Measurements from ENCODE around the gene GLDN.

The GLDN gene

DNA sequence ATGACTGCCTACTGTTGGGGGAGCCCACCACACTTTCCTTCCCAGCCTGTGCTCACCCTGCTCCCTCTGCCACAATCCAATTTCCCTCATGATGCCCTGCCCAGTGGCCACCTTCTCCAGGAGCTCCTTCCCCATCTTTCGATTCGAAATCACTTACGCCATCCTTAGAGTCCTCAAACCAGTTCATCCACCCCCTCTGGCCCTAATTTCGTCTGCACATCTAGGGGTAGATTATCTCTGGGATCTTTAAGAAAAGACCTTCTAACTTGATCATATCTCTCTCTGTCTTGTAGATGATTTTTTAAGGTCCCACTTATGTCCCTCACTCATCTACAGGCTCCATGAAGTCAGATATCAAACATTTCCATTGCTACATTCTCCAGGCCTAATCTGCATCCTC is 20.1 kb upstream of the GLDN start:
- DNase-seq (ENCODE audit: low read depth) = no peak
- TF ChIP-seq, protein P1, sequence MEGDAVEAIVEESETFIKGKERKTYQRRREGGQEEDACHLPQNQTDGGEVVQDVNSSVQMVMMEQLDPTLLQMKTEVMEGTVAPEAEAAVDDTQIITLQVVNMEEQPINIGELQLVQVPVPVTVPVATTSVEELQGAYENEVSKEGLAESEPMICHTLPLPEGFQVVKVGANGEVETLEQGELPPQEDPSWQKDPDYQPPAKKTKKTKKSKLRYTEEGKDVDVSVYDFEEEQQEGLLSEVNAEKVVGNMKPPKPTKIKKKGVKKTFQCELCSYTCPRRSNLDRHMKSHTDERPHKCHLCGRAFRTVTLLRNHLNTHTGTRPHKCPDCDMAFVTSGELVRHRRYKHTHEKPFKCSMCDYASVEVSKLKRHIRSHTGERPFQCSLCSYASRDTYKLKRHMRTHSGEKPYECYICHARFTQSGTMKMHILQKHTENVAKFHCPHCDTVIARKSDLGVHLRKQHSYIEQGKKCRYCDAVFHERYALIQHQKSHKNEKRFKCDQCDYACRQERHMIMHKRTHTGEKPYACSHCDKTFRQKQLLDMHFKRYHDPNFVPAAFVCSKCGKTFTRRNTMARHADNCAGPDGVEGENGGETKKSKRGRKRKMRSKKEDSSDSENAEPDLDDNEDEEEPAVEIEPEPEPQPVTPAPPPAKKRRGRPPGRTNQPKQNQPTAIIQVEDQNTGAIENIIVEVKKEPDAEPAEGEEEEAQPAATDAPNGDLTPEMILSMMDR (IDR thresholded peaks at IDR 0.05; ENCODE audit: insufficient read depth, low read depth, low read length, missing control alignments) = no peak
- no peak overlapping the region for H3K4me3 ChIP-seq (ENCODE audit: low read length)

DNA sequence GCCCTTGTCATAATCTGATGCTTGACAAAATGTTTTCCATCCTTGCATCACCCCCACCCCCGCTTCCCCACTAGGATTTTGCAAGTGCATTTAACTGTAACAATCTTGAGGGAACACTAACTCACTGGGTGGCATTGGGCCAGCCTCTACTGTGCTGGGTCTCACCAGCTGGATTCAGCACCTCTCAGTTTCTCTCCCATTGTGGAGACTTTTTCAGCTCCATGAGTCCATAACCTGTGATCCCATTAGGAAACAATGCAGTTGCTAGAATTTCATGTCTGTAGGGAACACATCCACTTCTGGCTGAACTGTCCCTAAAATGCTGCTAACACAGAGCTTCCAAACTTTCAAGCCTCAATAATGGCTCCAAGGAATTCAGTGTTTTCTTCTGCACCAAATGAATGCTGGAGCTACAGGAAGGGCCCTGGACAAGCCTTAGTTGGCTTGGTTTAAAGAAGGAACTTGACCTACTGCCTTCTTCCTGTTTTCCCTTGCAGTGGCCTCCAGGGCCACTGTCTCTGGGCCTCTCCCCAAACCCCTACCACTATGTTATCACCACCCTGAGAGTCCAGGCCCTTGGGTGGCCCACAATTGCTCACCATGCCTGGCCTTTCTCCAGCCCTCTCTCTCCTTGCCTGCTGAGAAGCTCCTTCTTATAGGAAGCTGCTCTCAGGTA is 18.7 kb upstream of the GLDN start:
- DNase-seq (ENCODE audit: low read depth) = no peak
- no peak overlapping the region for H3K4me3 ChIP-seq (ENCODE audit: low read length)
- TF ChIP-seq, protein P1 (IDR thresholded peaks at IDR 0.05; ENCODE audit: insufficient read depth, low read depth, low read length, missing control alignments) = no peak

DNA sequence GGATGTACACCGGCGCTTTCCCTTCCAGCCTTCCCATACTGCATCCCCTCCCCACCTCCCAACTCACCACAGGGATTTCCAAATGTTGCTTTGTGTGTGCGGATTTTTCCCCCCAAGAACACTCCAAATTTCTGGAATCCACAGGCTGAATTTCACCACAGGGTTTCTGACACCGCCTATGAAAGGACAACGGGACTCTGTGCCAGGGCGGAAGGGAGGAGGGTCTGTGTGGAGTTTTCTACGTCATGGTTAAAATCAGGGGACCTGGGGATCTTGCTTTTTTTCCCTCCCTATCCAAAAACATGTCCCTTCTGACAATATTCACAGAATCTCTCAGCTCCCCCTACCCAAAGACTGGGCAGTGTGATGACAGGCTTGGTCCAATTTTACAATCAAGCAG is 17.7 kb upstream of the GLDN start:
- TF ChIP-seq, protein P1 (IDR thresholded peaks at IDR 0.05; ENCODE audit: insufficient read depth, low read depth, low read length, missing control alignments) = no peak
- H3K4me3 ChIP-seq (ENCODE audit: low read length) = no peak overlapping the region
- no peak for DNase-seq (ENCODE audit: low read depth)

DNA sequence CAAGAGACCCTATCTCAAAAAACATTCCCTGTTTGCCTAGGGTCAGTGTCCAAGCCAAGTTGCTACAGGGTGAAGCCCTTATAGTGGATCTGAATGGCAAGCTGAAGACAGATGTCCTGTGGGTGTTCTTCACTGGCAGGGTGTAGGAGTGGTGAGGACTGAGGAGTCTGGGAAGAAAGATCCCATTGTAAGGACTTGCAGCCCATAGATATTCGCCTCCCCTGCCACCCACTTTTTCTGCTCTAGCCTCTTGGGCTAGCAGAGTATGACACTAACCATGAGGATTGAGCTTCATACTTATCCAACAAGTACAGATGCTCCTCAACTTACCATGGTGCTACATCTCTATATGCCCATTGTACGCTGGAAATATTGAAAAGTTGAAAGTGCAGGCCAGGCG is 16.3 kb upstream of the GLDN start:
- TF ChIP-seq, protein P1 (IDR thresholded peaks at IDR 0.05; ENCODE audit: insufficient read depth, low read depth, low read length, missing control alignments) = no peak
- DNase-seq (ENCODE audit: low read depth) = no peak
- no peak overlapping the region for H3K4me3 ChIP-seq (ENCODE audit: low read length)

DNA sequence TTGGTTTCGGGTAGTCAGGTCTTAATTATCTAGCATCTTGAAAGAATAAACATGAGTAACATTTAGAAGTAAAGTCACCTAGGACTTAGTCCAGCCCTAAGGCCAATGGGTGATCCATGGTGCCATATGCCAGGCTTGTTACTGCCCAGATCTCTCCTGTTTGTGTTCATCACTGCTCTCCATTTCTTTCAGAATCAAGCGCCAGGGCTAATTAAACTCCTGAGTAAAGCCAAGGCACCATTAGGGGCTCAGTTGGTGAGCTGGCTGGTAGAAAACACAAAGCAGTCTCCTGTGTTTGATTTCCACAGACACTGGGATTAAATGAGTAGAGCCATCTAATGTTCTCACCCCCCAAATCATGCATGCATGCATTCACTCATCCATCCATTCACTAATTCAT is 14.4 kb upstream of the GLDN start:
- DNase-seq (ENCODE audit: low read depth) = no peak
- TF ChIP-seq, protein P1 (IDR thresholded peaks at IDR 0.05; ENCODE audit: insufficient read depth, low read depth, low read length, missing control alignments) = no peak

DNA sequence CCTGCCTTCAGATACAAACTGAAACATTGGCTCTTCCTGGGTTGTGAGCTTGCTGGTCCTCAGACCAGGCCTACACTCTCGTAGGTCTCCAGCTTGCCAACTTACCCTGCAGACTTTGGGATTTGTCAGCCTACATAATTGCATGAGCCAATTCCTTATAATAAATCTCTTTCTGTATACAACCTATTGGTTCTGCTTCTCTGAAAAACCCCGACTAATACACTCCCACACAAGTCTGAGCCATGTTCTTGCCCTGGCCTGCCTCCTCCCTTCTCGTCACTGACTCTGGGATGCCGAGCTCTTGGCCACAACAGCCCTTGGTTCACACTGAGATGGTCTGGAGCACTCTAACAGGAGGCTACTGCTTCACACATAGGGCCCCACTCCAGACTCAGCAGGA is 12.5 kb upstream of the GLDN start:
- DNase-seq (ENCODE audit: low read depth) = peak; percentile 24
- TF ChIP-seq, protein P1 (IDR thresholded peaks at IDR 0.05; ENCODE audit: insufficient read depth, low read depth, low read length, missing control alignments) = no peak
- H3K4me3 ChIP-seq (ENCODE audit: low read length) = no peak overlapping the region

More for the DNA sequence above, 14.4 kb upstream of the GLDN start:
- H3K4me3 ChIP-seq (ENCODE audit: low read length) = no peak overlapping the region

DNA sequence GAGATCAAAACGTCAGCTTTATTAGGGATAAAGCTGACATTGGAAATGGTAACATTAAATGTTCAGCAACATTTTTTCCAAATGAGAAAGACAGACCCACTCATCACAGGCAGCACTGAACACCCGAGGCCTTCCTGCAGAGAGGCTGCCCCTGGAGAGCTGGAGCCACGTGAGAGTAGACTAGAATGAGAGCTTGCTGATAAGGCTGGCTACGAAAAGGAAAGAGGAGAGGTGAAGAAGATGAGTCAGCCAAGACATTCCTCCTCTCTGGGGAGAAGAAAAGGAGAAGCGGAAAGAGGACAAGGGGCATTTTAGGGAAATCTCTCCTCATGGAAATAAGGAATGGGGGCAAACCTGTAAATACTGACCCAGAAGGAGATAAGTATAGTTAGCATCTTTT is 10.3 kb upstream of the GLDN start:
- no peak for DNase-seq (ENCODE audit: low read depth)
- no peak overlapping the region for H3K4me3 ChIP-seq (ENCODE audit: low read length)
- TF ChIP-seq, protein P1 (IDR thresholded peaks at IDR 0.05; ENCODE audit: insufficient read depth, low read depth, low read length, missing control alignments) = no peak
